H9 (cell line): ENCODE measurements around the gene G3BP2. TPM values are rescaled to one million over a fixed set of nuclear protein-coding genes. Genes with fewer than 3 reads are reported as not detected.

Experiments
- DNase-seq: peaks from one replicate; pipeline ENCODE4 v3.0.0-alpha.2; 2017
- H2AFZ ChIP-seq: one replicate; pipeline ENCODE4 v1.6.1; 2013; ENCODE audit warnings: mild to moderate bottlenecking, low read length, control low read depth, moderate library complexity
- H2AK5ac ChIP-seq: 2 replicates; pipeline ENCODE4 v1.6.1; 2013; ENCODE audit warnings: low read length, control low read depth, mixed read lengths; ENCODE audit not compliant: insufficient read length
- H2BK120ac ChIP-seq: one replicate; pipeline ENCODE4 v1.6.1; 2013; ENCODE audit warnings: low read depth, mild to moderate bottlenecking, low read length, control low read depth, inconsistent platforms; ENCODE audit not compliant: poor library complexity, severe bottlenecking
- H2BK12ac ChIP-seq: 2 replicates; pipeline ENCODE4 v1.6.1; 2013; ENCODE audit warnings: low read length, control low read depth, mixed read lengths, low read depth; ENCODE audit not compliant: insufficient read length
- H2BK15ac ChIP-seq: 2 replicates; pipeline ENCODE4 v1.6.1; 2013; ENCODE audit warnings: low read depth, low read length, control low read depth
- H2BK20ac ChIP-seq: one replicate; pipeline ENCODE4 v1.6.1; 2013; ENCODE audit warnings: low read depth, mild to moderate bottlenecking, low read length, control low read depth, inconsistent platforms; ENCODE audit not compliant: poor library complexity, severe bottlenecking
- H2BK5ac ChIP-seq: 2 replicates; pipeline ENCODE4 v1.6.1; 2013; ENCODE audit warnings: low read length, control low read depth, mixed read lengths; ENCODE audit not compliant: insufficient read length
- H3K14ac ChIP-seq: 2 replicates; pipeline ENCODE4 v1.6.1; 2013; ENCODE audit warnings: low read length, control low read depth; ENCODE audit not compliant: insufficient read depth
- H3K18ac ChIP-seq: 2 replicates; pipeline ENCODE4 v1.6.1; 2013; ENCODE audit warnings: low read depth, mild to moderate bottlenecking, mixed read lengths, low read length, control low read depth; ENCODE audit not compliant: insufficient read length
- H3K23ac ChIP-seq: 2 replicates; pipeline ENCODE4 v1.6.1; 2013; ENCODE audit warnings: low read length, control low read depth, mixed read lengths, low read depth; ENCODE audit not compliant: insufficient read length
- H3K23me2 ChIP-seq: 2 replicates; pipeline ENCODE4 v1.6.1; 2013; ENCODE audit warnings: low read depth, mild to moderate bottlenecking, mixed read lengths, low read length, control low read depth; ENCODE audit not compliant: insufficient read length, poor library complexity, severe bottlenecking
- H3K27ac ChIP-seq: 2 replicates; pipeline ENCODE4 v1.5.1; 2013; ENCODE audit warnings: low read length, control low read depth, mixed read lengths, low read depth; ENCODE audit not compliant: insufficient read length
- H3K27me3 ChIP-seq: 2 replicates; pipeline ENCODE4 v1.6.1; 2013; ENCODE audit warnings: low read length, control low read depth, inconsistent platforms; ENCODE audit not compliant: insufficient read depth
- H3K4ac ChIP-seq: 2 replicates; pipeline ENCODE4 v1.6.1; 2013; ENCODE audit warnings: low read depth, mild to moderate bottlenecking, control low read depth, inconsistent platforms, low read length, moderate library complexity
- H3K4me1 ChIP-seq: 2 replicates; pipeline ENCODE4 v1.6.1; 2013; ENCODE audit warnings: low read length, control low read depth, inconsistent platforms; ENCODE audit not compliant: insufficient read depth
- H3K4me2 ChIP-seq: 2 replicates; pipeline ENCODE4 v1.6.1; 2013; ENCODE audit warnings: low read length, control low read depth, mixed read lengths; ENCODE audit not compliant: insufficient read length, insufficient read depth
- H3K56ac ChIP-seq: 2 replicates; pipeline ENCODE4 v1.6.1; 2013; ENCODE audit warnings: low read depth, mild to moderate bottlenecking, mixed read lengths, low read length, control low read depth; ENCODE audit not compliant: insufficient read length
- H3K79me1 ChIP-seq: 2 replicates; pipeline ENCODE4 v1.6.1; 2013; ENCODE audit warnings: low read depth, mild to moderate bottlenecking, moderate library complexity, low read length, control low read depth, inconsistent platforms; ENCODE audit not compliant: insufficient read depth, poor library complexity, severe bottlenecking
- H3K79me2 ChIP-seq: 2 replicates; pipeline ENCODE4 v1.6.1; 2013; ENCODE audit warnings: low read length, control low read depth, inconsistent platforms; ENCODE audit not compliant: insufficient read depth
- H3K9ac ChIP-seq: 2 replicates; pipeline ENCODE4 v1.6.1; 2013; ENCODE audit warnings: low read length, control low read depth, mixed read lengths; ENCODE audit not compliant: insufficient read length; ENCODE audit errors: extremely low read depth
- H3K9me3 ChIP-seq: one replicate; pipeline ENCODE4 v1.6.1; 2013; ENCODE audit warnings: low read depth, low read length, inconsistent platforms; ENCODE audit not compliant: control insufficient read depth
- H3T11ph ChIP-seq: one replicate; pipeline ENCODE4 v1.6.1; 2013; ENCODE audit warnings: mild to moderate bottlenecking, low read length, control low read depth, inconsistent platforms
- H4K20me1 ChIP-seq: one replicate; pipeline ENCODE4 v1.6.1; 2013; ENCODE audit not compliant: control insufficient read depth, insufficient read length, insufficient read depth
- H4K5ac ChIP-seq: 2 replicates; pipeline ENCODE4 v1.6.1; 2013; ENCODE audit warnings: low read depth, mild to moderate bottlenecking, mixed read lengths, low read length, control low read depth; ENCODE audit not compliant: insufficient read length
- H4K8ac ChIP-seq: replicated peaks from 2 replicates; pipeline ENCODE4 v1.6.1; 2013; ENCODE audit warnings: low read length, control low read depth, mixed read lengths, low read depth; ENCODE audit not compliant: insufficient read length
- H4K91ac ChIP-seq: 2 replicates; pipeline ENCODE4 v1.6.1; 2013; ENCODE audit warnings: low read depth, mild to moderate bottlenecking, moderate library complexity, mixed read lengths, low read length, control low read depth; ENCODE audit not compliant: insufficient read length
- H3K27ac Mint-ChIP-seq, 3 experiments: 2 replicates in 2 of 3; 3 replicates in 1 of 3; pipeline ENCODE4 v1.8.0; 2020 to 2021; ENCODE audit warnings: mixed read lengths in 3 of 3, mild to moderate bottlenecking in 1 of 3, moderate library complexity in 1 of 3
- H3K27me3 Mint-ChIP-seq: 2 replicates; pipeline ENCODE4 v1.8.0; 2021; ENCODE audit warnings: low read depth, mild to moderate bottlenecking, moderate library complexity, mixed read lengths
- H3K36me3 Mint-ChIP-seq, 3 experiments: 2 replicates in 2 of 3; 3 replicates in 1 of 3; pipeline ENCODE4 v1.8.0; 2020 to 2021; ENCODE audit warnings: low read depth in 3 of 3, mixed read lengths in 3 of 3; ENCODE audit not compliant: insufficient read depth in 1 of 3
- H3K4me1 Mint-ChIP-seq, 2 experiments: 2 replicates each; pipeline ENCODE4 v1.8.0; 2020; ENCODE audit warnings: mixed read lengths in 2 of 2
- H3K4me3 Mint-ChIP-seq, 2 experiments: 2 replicates in 1 of 2; 3 replicates in 1 of 2; pipeline ENCODE4 v1.8.0; 2020 to 2021; ENCODE audit warnings: mild to moderate bottlenecking in 2 of 2, mixed read lengths in 2 of 2, moderate library complexity in 1 of 2
- H3K9me3 Mint-ChIP-seq, 2 experiments: 2 replicates in 1 of 2; 3 replicates in 1 of 2; pipeline ENCODE4 v1.8.0; 2020; ENCODE audit warnings: mild to moderate bottlenecking in 2 of 2, mixed read lengths in 2 of 2, moderate library complexity in 1 of 2
- CTCF ChIP-seq: fragments of 200-600 bp; sonication (generic); conservative IDR thresholded peaks from 3 replicates; pipeline ENCODE4 v1.8.0; 2021; ENCODE audit warnings: antibody characterized with exemption, mild to moderate bottlenecking
- total RNA-seq: library from RNA; stranded (reverse); gene quantifications from 2 replicates; pipeline ENCODE4 v1.2.1, GENCODE V29; 2021

G3BP2 gene
- total RNA-seq, 1 experiment from 2014 or later, result 405 TPM

GRCh38 chr4:75678965-75679364 is 5.8 kb upstream of the G3BP2 start:
- Histone ChIP-seq H3K79me2 (peaks cover 10% of the 10 kb centered on the region; the same call in 1 of the 2 replicates), H2BK120ac (no peak overlapping the region), H3K27me3 (no peaks in the 10 kb centered on the region), H3K4me2 (no peak overlapping the region), H3K23ac (no peak overlapping the region), H3K27ac (no peak overlapping the region), H4K8ac (no peak overlapping the region), H4K20me1 (no peaks in the 10 kb centered on the region), H3K4me1 (no peaks in the 10 kb centered on the region), H2AK5ac (no peak overlapping the region), H4K91ac (no peak overlapping the region), H3K79me1 (no peaks in the 10 kb centered on the region), H3K18ac (no peak overlapping the region), H2BK12ac (no peak overlapping the region), H2BK5ac (no peak overlapping the region), H3K9me3 (no peaks in the 10 kb centered on the region), H2AFZ (no peak overlapping the region), H3K56ac (no peak overlapping the region), H3K9ac (no peak overlapping the region), H3K23me2 (no peaks in the 10 kb centered on the region), H3T11ph (no peak overlapping the region), H4K5ac (no peak overlapping the region), H2BK15ac (no peak overlapping the region), H2BK20ac (no peak overlapping the region), H3K14ac (no peak overlapping the region), H3K4ac (no peak overlapping the region)
- TF ChIP-seq CTCF, result no peak
- H3K4me3 Mint-ChIP-seq, result no peak overlapping the region
- H3K36me3 Mint-ChIP-seq, result peaks cover 11 to 28% (median 22%) of the 10 kb centered on the region in 3 experiments; a peak in 5 of 7 replicates
- peaks cover 12 to 29% of the 10 kb centered on the region in 2 experiments for H3K4me1 Mint-ChIP-seq
- DNase-seq, result no peak
- no peak overlapping the region for H3K27ac Mint-ChIP-seq
- H3K27me3 Mint-ChIP-seq, result no peaks in the 10 kb centered on the region; the same call in 1 of the 2 replicates
- no peaks in the 10 kb centered on the region for H3K9me3 Mint-ChIP-seq
